Measurements from ENCODE around the gene ZNF385B.

GRCh38 chr2:179438654-179439053 is 422.8 kb downstream of the ZNF385B start:
- TF ChIP-seq CTCF (IDR thresholded peaks at IDR 0.05) (no peak), POLR2A (IDR thresholded peaks at IDR 0.05) (no peak), POLR2AphosphoS5 (IDR thresholded peaks at IDR 0.05) (no peak)
